ENCODE measurements around the gene BICRAL. TPM values are rescaled to one million over a fixed set of nuclear protein-coding genes. Genes with fewer than 3 reads are reported as not detected.
"Not testable (repeated sequence)": the region's sequence is repeated elsewhere in the genome, so short reads cannot be mapped to it uniquely, and the experiment has no call there.

Gene BICRAL, protein sequence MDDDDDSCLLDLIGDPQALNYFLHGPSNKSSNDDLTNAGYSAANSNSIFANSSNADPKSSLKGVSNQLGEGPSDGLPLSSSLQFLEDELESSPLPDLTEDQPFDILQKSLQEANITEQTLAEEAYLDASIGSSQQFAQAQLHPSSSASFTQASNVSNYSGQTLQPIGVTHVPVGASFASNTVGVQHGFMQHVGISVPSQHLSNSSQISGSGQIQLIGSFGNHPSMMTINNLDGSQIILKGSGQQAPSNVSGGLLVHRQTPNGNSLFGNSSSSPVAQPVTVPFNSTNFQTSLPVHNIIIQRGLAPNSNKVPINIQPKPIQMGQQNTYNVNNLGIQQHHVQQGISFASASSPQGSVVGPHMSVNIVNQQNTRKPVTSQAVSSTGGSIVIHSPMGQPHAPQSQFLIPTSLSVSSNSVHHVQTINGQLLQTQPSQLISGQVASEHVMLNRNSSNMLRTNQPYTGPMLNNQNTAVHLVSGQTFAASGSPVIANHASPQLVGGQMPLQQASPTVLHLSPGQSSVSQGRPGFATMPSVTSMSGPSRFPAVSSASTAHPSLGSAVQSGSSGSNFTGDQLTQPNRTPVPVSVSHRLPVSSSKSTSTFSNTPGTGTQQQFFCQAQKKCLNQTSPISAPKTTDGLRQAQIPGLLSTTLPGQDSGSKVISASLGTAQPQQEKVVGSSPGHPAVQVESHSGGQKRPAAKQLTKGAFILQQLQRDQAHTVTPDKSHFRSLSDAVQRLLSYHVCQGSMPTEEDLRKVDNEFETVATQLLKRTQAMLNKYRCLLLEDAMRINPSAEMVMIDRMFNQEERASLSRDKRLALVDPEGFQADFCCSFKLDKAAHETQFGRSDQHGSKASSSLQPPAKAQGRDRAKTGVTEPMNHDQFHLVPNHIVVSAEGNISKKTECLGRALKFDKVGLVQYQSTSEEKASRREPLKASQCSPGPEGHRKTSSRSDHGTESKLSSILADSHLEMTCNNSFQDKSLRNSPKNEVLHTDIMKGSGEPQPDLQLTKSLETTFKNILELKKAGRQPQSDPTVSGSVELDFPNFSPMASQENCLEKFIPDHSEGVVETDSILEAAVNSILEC
- total RNA-seq = 11.6 TPM
- long read RNA-seq, partial matches to known transcripts = 0 of 3 reads
- long read RNA-seq, other reads (novel, unspliced or antisense) = 3 of 3 reads

DNA sequence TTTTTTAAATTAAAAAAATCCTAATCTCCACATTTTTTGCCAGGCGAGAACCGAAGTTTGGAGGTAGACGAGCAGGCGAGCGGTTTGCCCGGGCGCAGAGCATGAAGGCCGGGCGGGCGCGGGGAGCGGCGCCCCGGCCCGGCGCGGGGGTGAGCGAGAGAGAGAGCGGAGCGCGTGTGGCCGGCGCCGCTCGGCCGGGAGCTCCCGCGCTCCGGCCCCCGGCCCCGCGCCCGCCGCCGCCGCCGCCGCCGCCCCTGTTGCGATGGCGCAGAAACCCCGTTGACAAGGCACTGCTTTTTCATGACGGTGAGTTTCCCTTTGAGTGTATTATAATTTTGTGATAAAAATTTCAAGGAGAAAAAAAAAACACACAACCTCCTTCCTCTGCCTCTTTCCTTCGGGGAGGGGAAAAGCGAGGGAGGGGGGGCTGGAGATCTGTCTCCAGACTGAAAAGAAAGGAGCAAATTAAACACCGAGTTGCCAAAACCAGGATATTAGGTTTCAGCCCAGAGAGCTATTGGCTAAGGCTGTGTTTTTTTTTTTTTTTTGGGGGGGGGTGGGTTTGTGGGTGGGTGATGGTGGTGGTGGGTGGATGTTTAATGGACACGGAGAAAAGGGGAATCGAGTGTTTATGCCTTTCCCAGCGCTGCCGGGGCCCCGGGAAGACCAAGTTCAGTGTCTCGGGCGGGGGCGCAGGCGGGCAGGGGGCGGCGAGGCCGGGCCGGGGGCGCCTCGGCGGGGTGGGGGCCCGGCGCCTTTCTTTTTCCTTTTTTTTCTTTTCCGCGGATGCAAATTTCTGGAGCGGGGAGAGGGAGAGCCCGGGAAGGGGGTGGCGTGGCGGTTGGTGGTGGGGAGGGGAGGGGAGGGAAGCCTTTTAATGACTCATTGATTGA is at the start of gene BICRAL:
Gene BICRAL (plus strand): TSS at position 257 of the 893 bp plus-strand sequence. CDS start 39,971 bp downstream, outside the sequence.
- ATAC-seq (peak; percentile 15), DNase-seq (ENCODE audit: missing footprints) (peak; percentile 72)

DNA sequence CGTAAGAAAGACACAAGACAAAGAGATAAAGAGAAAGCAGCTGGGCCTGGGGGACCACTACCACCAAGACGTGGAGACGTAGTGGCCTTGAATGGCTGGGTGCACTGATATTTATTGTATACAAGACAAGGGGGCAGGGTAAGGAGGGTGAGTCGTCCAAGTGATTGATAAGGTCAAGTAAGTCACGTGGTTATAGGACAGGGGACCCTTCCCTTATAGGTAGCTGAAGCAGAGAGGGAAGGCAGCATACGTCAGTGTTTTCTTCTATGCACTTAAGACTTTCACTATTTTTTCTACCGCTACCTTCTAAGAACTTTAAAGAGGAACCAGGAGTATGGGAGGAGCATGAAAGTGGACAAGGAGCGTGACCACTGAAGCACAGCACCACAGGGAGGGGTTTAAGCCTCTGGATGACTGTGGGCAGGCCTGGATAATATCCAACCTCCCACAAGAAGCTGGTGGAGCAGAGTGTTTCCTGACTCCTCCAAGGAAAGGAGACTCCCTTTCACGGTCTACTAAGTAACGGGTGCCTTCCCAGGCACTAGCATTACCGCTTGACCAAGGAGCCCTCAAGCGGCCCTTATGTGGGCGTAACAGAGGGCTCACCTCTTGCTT is 47.9 kb upstream of the BICRAL start:
- ATAC-seq; DNase-seq (ENCODE audit: missing footprints); intact Hi-C loops (cut with DNase I): not testable (repeated sequence)

More for the DNA sequence above, at the start of gene BICRAL:
- intact Hi-C loops (cut with DNase I) = loop anchor here (2.0 to 10.0 kb wide), 2 partner anchors 97 to 733 kb away; partner anchors contain the start of genes LRRC73, POLR1C, RPL7L1 and YIPF3

DNA sequence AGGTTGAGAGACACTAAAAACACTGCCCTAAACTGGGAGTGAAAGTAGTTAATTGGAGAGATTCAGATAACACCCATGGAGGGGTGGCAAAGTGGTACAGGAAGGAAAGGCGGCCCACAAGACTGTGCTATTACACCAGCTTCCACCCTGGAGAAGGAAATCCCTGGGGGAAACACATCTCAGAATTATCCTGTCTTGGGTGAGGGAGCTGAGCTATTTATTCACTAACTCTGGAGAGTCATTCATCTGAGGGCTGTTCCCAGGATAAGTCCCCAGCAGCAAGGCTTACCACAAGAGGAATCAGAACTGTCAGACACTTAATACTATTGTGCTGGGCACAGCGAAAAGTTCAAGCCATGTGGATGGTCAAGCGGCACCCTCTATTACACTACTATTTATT is 45.9 kb upstream of the BICRAL start:
- DNase-seq (ENCODE audit: missing footprints) = no peak
- no peak for ATAC-seq
- intact Hi-C loops (cut with DNase I) = no loop called here

DNA sequence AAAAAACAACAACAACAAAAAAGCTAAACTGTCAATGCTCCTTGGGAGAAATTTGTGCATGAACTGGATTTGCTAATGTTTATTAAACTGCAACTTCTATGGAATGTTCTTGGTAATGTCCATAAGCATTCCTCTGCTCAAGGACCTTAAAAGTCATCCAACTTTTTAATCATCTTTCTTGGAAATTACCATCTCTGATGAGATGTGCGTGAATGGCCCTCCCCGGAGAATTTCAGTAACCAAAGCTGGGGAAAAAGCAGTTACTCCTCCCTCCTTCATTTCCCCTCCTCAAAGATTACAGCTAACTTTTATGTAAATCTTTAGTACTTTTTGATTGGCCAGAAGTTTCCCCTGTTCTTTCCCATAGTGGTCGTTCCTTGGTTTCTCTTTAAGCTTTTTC is 41.1 kb upstream of the BICRAL start:
- intact Hi-C loops (cut with DNase I) = loop anchor here (10.0 kb wide), 1 partner anchor 176 kb away; the partner anchor contains the start of gene UBR2
- DNase-seq (ENCODE audit: missing footprints) (no peak), ATAC-seq (no peak)

DNA sequence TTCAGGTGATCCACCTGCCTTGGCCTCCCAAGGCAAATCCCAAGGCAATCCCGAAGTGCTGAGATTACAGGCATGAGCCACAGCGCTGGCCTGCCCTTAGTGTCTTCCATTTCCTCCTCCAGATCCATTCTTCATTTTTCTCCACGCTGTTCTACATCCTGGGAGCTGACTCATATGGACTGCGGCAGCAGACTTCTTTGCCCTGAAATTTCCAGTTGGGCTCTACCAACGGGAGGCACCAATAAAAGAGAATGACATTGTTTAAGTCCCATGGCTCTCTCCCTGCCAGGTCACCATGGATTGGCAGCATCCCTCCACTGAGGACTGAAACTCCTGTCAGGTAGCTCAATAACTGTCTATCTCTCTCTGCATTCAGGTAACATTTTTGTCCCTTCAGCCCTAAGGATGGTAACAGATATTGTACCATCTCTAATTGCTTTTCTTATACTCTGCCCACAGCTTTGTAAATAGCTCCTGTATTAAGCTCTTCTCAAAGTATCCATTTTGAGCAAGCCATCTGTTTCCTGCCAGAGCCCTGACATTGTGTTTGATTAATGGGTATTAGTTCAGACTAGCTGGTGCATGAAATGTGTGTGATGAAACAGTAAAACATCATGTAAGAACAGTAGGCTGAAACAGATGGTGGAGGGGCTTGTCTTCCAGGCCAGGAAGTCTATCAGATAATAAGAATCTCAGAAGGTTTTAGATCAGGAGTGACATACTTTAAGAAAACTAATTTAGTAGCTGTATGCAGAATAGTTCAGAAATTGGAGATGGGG is 39.5 kb upstream of the BICRAL start:
- intact Hi-C loops (cut with DNase I) = loop anchor here (10.0 kb wide), 1 partner anchor 178 kb away; the partner anchor contains the start of gene UBR2
- DNase-seq (ENCODE audit: missing footprints) (no peak), ATAC-seq (no peak)

DNA sequence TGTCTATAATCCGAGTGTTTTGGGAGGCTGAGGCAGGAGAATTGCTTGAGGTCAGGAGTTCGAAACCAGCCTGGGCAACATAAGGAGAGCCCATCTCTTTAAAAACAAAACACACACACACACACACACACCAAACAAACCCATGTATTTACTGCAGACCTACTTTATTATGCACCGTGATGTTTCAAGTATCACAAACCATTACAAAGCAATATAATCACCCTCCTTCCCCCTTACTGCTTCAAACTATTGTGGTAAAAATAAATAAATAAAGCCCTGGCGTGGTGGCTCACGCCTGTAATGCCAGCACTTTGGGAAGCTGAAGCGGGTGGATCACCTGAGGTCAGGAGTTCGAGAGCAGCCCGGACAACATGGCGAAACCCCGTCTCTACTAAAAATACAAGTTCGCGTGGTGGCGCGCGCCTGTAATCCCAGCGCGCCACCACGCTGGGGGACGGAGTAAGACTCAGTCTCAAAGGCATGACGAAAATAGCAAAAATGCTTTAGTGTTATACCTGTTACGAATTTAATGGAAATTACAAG is 37.4 kb upstream of the BICRAL start:
- DNase-seq (ENCODE audit: missing footprints) (no peak), ATAC-seq (no peak)
- intact Hi-C loops (cut with DNase I) = loop anchor here (10.0 kb wide), 1 partner anchor 180 kb away; the partner anchor contains the start of gene UBR2

DNA sequence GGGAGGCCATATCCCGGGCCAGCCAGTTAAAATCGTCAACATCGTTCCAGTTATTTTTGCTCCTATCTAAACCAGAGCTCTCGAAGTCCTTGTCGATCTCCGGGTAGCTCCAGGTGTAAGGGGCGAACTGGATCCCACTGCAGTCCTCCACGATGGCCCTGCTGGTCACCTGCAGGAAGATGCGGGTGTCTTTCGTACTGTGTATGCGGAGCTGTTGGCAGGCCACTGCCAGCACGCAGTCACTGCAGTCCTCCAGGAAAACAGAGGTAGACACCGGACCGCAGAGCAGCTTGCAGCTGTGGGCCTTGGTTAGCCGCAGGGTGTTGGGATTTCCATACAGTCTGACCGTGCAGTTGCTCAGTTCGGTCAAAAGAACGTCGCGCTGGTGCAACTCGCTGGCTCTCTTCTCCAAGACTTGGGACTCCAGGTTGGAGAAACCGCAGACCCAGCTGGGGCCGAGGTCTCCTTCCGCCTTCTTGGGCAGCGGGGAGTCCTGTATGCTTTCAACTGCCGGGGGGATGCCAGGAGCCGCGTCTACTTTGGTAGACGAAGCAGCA is 36.7 kb upstream of the BICRAL start:
- no peak for ATAC-seq
- intact Hi-C loops (cut with DNase I) = loop anchor here (5.0 to 10.0 kb wide), 2 partner anchors 132 to 180 kb away; partner anchors contain the start of genes RPL7L1 and UBR2

DNA sequence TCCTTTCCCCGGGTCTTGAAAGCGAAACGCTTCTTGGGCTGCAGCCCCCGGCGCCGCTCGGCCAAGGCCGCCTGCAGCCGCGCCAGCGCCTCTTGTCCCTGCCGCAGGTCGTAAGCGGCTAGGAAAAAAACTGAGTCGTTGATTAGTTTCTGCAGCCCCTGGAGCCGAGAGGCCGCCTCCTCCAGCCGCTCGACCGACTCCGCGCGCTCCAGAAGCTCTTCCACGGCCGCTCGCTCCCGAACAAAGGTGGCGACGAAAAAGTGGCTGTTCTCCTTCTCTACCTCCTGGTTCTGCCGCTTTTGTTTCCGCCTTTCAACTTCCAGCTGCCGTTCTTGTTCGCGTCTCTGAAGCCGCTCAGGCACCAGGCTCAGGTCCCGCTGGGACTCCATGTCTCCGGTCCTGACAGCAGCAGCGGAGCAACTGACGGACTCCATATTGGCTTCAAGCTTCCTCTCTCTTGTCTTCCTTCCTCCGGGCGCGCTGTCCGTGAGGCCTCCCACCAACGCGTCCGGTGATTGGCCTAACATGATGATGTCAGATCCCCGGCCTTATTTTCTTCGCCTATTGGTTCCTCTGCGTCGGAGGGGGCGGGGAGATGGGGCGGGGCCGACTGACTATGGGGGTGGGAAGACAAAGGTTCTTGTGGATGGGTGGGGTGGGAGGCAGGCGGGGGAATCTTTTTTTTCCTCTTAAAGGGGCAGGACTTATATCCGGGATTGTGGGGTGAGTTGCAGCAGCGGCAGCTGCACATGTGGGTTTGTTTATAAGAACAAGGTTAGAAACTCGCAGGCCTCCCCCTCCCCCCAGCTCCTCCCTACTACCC is 36.0 kb upstream of the BICRAL start, which contains the start of gene TBCC:
Gene TBCC (minus strand): TSS at position 464 of the 823 bp plus-strand sequence. CDS start 30 bp downstream, at position 434.
- intact Hi-C loops (cut with DNase I) = loop anchor here (1.0 to 10.0 kb wide), 3 partner anchors 37 to 181 kb away; partner anchors contain the start of genes RPL7L1 and UBR2
- peak; percentile 96 for DNase-seq (ENCODE audit: missing footprints)
- ATAC-seq = peak; percentile 95

More for the DNA sequence above, 36.7 kb upstream of the BICRAL start:
- DNase-seq (ENCODE audit: missing footprints) = peak; percentile 69

DNA sequence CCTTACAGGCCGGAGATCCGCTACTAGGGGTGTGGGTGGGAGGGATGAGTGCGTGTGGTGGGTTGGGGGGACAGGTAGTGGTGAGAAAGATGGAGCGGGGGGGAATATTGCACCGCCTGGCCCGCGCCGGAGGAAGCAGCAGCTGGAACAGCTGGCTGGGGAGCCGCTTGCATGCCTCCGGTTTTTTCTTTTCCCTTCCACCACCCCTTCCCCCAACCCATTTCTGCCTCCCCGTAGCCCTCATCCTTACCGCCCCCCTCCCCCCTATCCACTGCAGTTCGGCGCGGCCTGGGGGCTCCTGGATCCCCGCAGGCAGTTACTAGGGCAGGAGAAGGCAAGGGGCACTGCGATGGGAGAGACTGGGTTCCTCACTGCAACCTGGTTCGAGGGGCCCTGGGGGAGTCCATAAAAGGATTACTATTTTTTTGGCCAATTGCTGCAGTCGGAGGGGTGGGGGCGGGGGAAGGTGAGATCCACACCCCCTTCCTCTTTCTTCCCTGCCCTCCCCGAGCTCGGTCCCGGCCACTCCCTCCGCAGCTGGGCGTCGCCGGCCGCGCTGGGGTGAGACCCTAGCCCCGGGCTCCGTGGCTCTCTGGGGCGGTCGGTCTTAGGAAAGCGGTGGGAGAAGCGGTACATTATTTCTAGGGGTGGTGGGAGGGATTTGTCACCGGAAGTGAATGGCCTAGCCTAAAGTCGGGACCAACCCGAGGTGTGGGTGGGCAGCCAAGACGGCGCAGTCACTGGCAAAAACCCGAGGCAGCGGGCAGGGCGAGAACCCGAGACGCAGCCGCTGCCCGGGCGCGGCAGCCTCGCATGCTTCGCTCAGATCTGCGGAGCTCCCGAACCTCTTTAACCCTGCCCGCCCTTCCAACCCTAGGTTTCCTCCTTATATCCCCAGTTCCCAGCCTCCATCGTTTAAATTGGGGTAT is 35.1 kb upstream of the BICRAL start:
- intact Hi-C loops (cut with DNase I) = loop anchor here (1.0 to 10.0 kb wide), 3 partner anchors 37 to 182 kb away; partner anchors contain the start of genes RPL7L1 and UBR2
- DNase-seq (ENCODE audit: missing footprints) (peak; percentile 94), ATAC-seq (peak; percentile 84)

DNA sequence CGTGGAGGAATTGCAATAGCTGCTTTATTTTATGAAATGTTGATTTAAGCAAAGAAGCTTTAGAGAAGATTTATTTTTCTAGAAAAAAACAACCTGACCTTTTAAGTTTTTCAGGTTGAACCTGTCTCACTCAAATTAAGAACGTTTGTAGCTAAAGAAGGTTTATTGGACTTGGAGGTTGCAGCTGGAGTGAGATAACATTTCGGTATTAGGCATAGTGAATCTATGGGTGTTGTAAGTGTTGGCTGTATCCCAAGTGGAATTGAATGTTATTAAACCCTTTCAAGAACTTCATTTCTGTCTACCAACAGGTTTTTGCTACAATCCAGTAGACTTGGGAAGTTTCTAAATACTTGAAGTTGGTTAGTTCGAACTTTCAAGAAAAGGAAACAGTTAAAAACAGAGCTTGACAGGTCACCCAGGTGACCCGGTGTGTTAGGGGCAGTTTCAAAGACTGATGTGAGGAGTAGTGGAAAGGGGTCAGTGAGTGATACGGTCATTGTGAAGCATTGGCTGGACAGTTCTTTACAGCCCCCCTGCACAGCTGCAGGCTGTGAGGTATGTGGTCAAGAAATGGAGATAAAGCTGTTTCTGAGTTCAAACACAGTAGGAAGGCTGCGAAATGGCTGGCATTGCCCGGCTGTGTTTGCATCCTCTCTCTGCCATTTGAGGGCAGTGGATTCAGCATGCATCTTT is 33.5 kb upstream of the BICRAL start:
- no peak for ATAC-seq
- intact Hi-C loops (cut with DNase I) = loop anchor here (5.0 to 10.0 kb wide), 2 partner anchors 129 to 184 kb away; partner anchors contain the start of genes RPL7L1 and UBR2
- no peak for DNase-seq (ENCODE audit: missing footprints)

DNA sequence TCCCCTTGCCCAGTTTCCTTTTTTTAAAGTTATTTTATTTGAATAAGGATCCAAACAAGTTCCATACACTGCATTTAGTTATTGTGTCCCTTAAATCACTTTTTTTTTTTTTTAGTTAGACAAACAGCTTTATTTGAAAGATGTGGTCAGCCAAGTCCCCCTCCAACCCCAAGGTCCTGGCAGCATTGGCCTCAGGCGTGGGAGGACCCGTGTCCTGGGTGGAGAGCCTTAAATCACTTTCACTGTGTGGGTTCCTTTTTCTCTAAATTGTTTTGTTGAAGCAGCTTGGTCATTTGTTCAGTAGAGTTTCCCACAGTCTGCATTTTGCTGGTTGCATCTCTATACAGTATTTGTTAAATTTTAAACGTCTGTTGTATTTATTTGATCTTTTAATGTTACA is 30.8 kb upstream of the BICRAL start:
- no peak for ATAC-seq
- no peak for DNase-seq (ENCODE audit: missing footprints)
- intact Hi-C loops (cut with DNase I) = no loop called here

DNA sequence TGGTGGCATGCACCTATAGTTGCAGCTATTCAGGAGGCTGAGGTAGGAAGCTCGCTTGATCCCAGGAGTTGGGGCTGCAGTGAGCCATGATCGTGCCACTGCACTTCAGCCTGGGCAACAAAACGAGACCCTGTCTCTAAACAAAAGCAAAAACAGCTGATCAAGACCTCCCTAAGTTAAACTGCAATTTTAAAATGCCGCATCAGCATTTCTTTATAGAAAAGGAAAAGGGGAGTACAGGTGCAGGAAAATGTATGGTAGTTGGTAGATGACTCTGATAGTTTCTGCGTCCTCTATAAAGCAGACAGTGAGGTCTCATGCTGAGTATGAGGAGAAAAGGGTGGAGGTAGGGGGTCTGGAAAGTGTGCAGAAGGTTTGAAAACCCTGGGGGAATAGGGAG is 27.1 kb upstream of the BICRAL start:
- DNase-seq (ENCODE audit: missing footprints) = no peak
- no peak for ATAC-seq
- intact Hi-C loops (cut with DNase I) = no loop called here

DNA sequence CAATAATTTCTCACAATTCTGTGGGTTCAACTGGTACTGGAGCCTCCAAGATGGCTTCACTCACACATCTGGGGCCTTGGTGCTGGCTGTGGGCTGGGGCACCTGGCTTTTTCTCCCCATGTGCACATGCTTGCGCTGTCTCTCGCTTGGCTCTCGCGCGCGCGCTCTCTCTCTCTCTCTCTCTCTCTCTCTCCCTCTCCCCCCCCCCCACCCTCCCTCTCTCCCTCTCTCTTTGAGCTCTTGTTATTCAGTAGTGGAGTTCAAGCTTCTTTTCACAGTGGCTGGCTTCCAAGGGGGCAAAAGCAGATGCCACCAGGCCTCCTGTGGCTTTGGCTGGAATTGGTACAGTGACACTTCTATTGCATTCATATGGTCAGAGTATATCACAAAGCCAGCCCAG is 25.1 kb upstream of the BICRAL start:
- intact Hi-C loops (cut with DNase I) = no loop called here
- DNase-seq (ENCODE audit: missing footprints) (no peak), ATAC-seq (no peak)
